Bone marrow (tissue), 2 donors: Measurements from ENCODE around the gene DAPK1.
A peak's percentile ranks its signal among the peaks of the same experiment; 100 is the strongest.

Source experiments
- DNase-seq, 2 donors: peaks; one replicate each; lab custom pipeline; 2025; lab: John Stamatoyannopoulos, UW

Gene DAPK1

GRCh38 chr9:87593359-87593980 is 95.8 kb downstream of the DAPK1 start:
- peak in 1 of 2 donors; percentile 51 for DNase-seq

GRCh38 chr9:87594194-87594593 is 96.5 kb downstream of the DAPK1 start:
- no peak for DNase-seq

GRCh38 chr9:87594662-87595061 is 97.0 kb downstream of the DAPK1 start:
- DNase-seq = no peak

GRCh38 chr9:87595610-87596009 is 97.9 kb downstream of the DAPK1 start:
- DNase-seq = no peak

- DNase-seq = no peak
Observed at GRCh38 chr9:87596862-87597261, 99.2 kb downstream of the DAPK1 start.

GRCh38 chr9:87597710-87598443 is 100.2 kb downstream of the DAPK1 start:
- DNase-seq = no peak

- no peak for DNase-seq
Observed at GRCh38 chr9:87599901-87600610, 102.4 kb downstream of the DAPK1 start.

GRCh38 chr9:87601176-87601575 is 103.5 kb downstream of the DAPK1 start:
- peak in 1 of 2 donors; percentile 22 for DNase-seq

- DNase-seq = no peak
Observed at GRCh38 chr9:87601595-87601994, 103.9 kb downstream of the DAPK1 start.

GRCh38 chr9:87602933-87603643 is 105.4 kb downstream of the DAPK1 start:
- DNase-seq = no peak

- no peak for DNase-seq
Observed at GRCh38 chr9:87603854-87604490, 106.3 kb downstream of the DAPK1 start.

- no peak for DNase-seq
Observed at GRCh38 chr9:87604886-87605588, 107.4 kb downstream of the DAPK1 start.

- DNase-seq = no peak
Observed at GRCh38 chr9:87605676-87606075, 108.0 kb downstream of the DAPK1 start.

GRCh38 chr9:87606841-87607521 is 109.3 kb downstream of the DAPK1 start:
- no peak for DNase-seq

GRCh38 chr9:87607859-87608258 is 110.2 kb downstream of the DAPK1 start:
- DNase-seq = peak in 1 of 2 donors; percentile 49

GRCh38 chr9:87609002-87609401 is 111.3 kb downstream of the DAPK1 start:
- no peak for DNase-seq

- no peak for DNase-seq
Observed at GRCh38 chr9:87609486-87609885, 111.8 kb downstream of the DAPK1 start.

GRCh38 chr9:87610200-87611155 is 112.8 kb downstream of the DAPK1 start:
- no peak for DNase-seq

- no peak for DNase-seq
Observed at GRCh38 chr9:87611776-87612175, 114.1 kb downstream of the DAPK1 start.

- no peak for DNase-seq
Observed at GRCh38 chr9:87612536-87612935, 114.9 kb downstream of the DAPK1 start.
